ENCODE measurements around the gene HEG1.

HEG1 gene

GRCh38 chr3:125058959-125059358 lies 3.2 kb upstream of the HEG1 start:
- ChIA-PET CTCF (interaction anchor here (0.7 to 0.8 kb wide), 2 partner anchors 10 to 14 kb away, joined by 3 read pairs; no protein-coding TSS in a partner anchor), POLR2A (no interaction called here)
- peaks cover 0 to 4% (median 0%) of the 10 kb centered on the region in 5 experiments for H3K27me3 ChIP-seq (replicated peaks in 2 of 5; ENCODE audit: control insufficient read depth in 4 of 5, insufficient read depth in 5 of 5, low read length in 4 of 5)

GRCh38 chr3:125058529-125058928 lies 2.7 kb upstream of the HEG1 start:
- Histone ChIP-seq H3K27ac (ENCODE audit: insufficient read depth in 1 of 2, low read depth in 1 of 2, low read length in 2 of 2, poor library complexity in 1 of 2, severe bottlenecking in 2 of 2) (no peak overlapping the region), H3K4me1 (ENCODE audit: control extremely low read depth in 1 of 4, control insufficient read depth in 4 of 4, insufficient read depth in 4 of 4, low read length in 3 of 4) (peaks cover 0 to 22% (median 16%) of the 10 kb centered on the region in 4 experiments), H3K9me3 (ENCODE audit: control extremely low read depth in 1 of 5, control insufficient read depth in 4 of 5, insufficient read depth in 2 of 5, low read depth in 1 of 5, low read length in 4 of 5) (no peaks in the 10 kb centered on the region), H3K36me3 (ENCODE audit: control insufficient read depth in 4 of 4, insufficient read depth in 4 of 4, low read length in 3 of 4) (no peaks in the 10 kb centered on the region), H3K4me3 (ENCODE audit: control insufficient read depth in 1 of 7, extremely low read depth in 1 of 7, insufficient read depth in 4 of 7, low read depth in 2 of 7, low read length in 6 of 7) (no peak overlapping the region), H3K27me3 (replicated peaks in 2 of 5; ENCODE audit: control insufficient read depth in 4 of 5, insufficient read depth in 5 of 5, low read length in 4 of 5) (peaks cover 0 to 4% (median 0%) of the 10 kb centered on the region in 5 experiments)
- CTCF ChIA-PET, result interaction anchor here (0.7 to 0.8 kb wide), 2 partner anchors 11 to 14 kb away, joined by 3 read pairs; no protein-coding TSS in a partner anchor
- DNase-seq, result no peak
- 97% methylated on average over 3 of the region's 3 CpGs for WGBS (ENCODE audit: insufficient coverage)
- POLR2A ChIA-PET, result no interaction called here

More at GRCh38 chr3:125058959-125059358, 3.2 kb upstream of the HEG1 start:
- Histone ChIP-seq H3K4me3 (ENCODE audit: control insufficient read depth in 1 of 7, extremely low read depth in 1 of 7, insufficient read depth in 4 of 7, low read depth in 2 of 7, low read length in 6 of 7) (no peak overlapping the region), H3K27ac (ENCODE audit: insufficient read depth in 1 of 2, low read depth in 1 of 2, low read length in 2 of 2, poor library complexity in 1 of 2, severe bottlenecking in 2 of 2) (no peak overlapping the region), H3K36me3 (ENCODE audit: control insufficient read depth in 4 of 4, insufficient read depth in 4 of 4, low read length in 3 of 4) (no peaks in the 10 kb centered on the region), H3K4me1 (ENCODE audit: control extremely low read depth in 1 of 4, control insufficient read depth in 4 of 4, insufficient read depth in 4 of 4, low read length in 3 of 4) (peaks cover 0 to 19% (median 15%) of the 10 kb centered on the region in 4 experiments), H3K9me3 (ENCODE audit: control extremely low read depth in 1 of 5, control insufficient read depth in 4 of 5, insufficient read depth in 2 of 5, low read depth in 1 of 5, low read length in 4 of 5) (no peaks in the 10 kb centered on the region)
- DNase-seq, result no peak
- WGBS (ENCODE audit: insufficient coverage), result 93% methylated on average over 3 of the region's 3 CpGs

DNA sequence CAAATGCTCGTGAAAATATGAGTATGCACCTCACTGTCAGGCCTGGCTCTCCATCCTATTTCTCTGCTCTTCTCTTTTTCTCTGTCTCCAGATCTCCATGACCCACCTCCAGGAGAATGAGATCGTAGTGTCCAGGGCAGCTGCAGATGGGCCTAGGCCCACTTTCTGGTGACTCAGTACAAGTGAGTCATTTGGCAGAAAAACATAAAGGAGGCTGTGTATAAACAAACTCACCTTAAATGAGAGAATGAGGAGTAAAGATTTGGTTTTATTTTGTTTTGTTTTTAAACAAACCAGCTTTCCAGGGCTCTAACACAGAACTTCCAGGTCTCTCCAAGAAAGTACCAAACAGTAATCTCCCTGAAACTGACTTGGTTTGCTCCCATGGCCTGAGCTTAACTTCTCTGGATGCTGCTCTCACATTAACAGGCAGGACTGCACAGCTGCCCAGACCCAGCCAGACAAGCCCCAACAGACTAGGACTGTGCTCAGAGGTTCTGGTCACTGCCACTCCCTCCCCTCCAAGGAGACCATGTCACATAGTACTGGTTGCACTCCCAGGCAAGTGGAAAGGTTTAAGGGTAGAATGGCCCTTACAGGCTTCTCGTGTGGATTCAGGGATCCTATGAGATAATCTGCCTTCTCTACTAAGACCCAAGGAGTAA lies 1.5 kb upstream of the HEG1 start:
- DNase-seq, result no peak
- H3K4me1 ChIP-seq (ENCODE audit: control extremely low read depth in 1 of 4, control insufficient read depth in 4 of 4, insufficient read depth in 4 of 4, low read length in 3 of 4), result peaks cover 0 to 32% (median 24%) of the 10 kb centered on the region in 4 experiments
- ChIA-PET POLR2A (no interaction called here), CTCF (interaction anchor here (1.0 kb wide), 1 partner anchor 61 kb away, joined by 3 read pairs; no protein-coding TSS in a partner anchor)
- H3K36me3 ChIP-seq (ENCODE audit: control insufficient read depth in 4 of 4, insufficient read depth in 4 of 4, low read length in 3 of 4), result no peaks in the 10 kb centered on the region
- H3K27ac ChIP-seq (ENCODE audit: insufficient read depth in 1 of 2, low read depth in 1 of 2, low read length in 2 of 2, poor library complexity in 1 of 2, severe bottlenecking in 2 of 2), result no peak overlapping the region
- H3K4me3 ChIP-seq (ENCODE audit: control insufficient read depth in 1 of 7, extremely low read depth in 1 of 7, insufficient read depth in 4 of 7, low read depth in 2 of 7, low read length in 6 of 7), result no peak overlapping the region
- H3K27me3 ChIP-seq (replicated peaks in 2 of 5; ENCODE audit: control insufficient read depth in 4 of 5, insufficient read depth in 5 of 5, low read length in 4 of 5), result peaks cover 0 to 4% (median 0%) of the 10 kb centered on the region in 5 experiments
- 93% methylated on average over 1 of the region's 3 CpGs for WGBS (ENCODE audit: insufficient coverage)
- H3K9me3 ChIP-seq (ENCODE audit: control extremely low read depth in 1 of 5, control insufficient read depth in 4 of 5, insufficient read depth in 2 of 5, low read depth in 1 of 5, low read length in 4 of 5), result no peaks in the 10 kb centered on the region

GRCh38 chr3:125055331-125055912 lies 375 bp downstream of the HEG1 start:
- peak; percentile 36 to 65 (median 41) for DNase-seq
- Histone ChIP-seq H3K4me3 (ENCODE audit: control insufficient read depth in 1 of 7, extremely low read depth in 1 of 7, insufficient read depth in 4 of 7, low read depth in 2 of 7, low read length in 6 of 7) (peak overlapping the region; percentile 54 to 97 (median 87)), H3K36me3 (ENCODE audit: control insufficient read depth in 4 of 4, insufficient read depth in 4 of 4, low read length in 3 of 4) (no peaks in the 10 kb centered on the region), H3K27ac (ENCODE audit: insufficient read depth in 1 of 2, low read depth in 1 of 2, low read length in 2 of 2, poor library complexity in 1 of 2, severe bottlenecking in 2 of 2) (no peak overlapping the region), H3K4me1 (ENCODE audit: control extremely low read depth in 1 of 4, control insufficient read depth in 4 of 4, insufficient read depth in 4 of 4, low read length in 3 of 4) (peaks cover 2 to 45% (median 35%) of the 10 kb centered on the region in 4 experiments), H3K27me3 (replicated peaks in 2 of 5; ENCODE audit: control insufficient read depth in 4 of 5, insufficient read depth in 5 of 5, low read length in 4 of 5) (peaks cover 0 to 4% (median 0%) of the 10 kb centered on the region in 5 experiments), H3K9me3 (ENCODE audit: control extremely low read depth in 1 of 5, control insufficient read depth in 4 of 5, insufficient read depth in 2 of 5, low read depth in 1 of 5, low read length in 4 of 5) (no peaks in the 10 kb centered on the region)
- WGBS (ENCODE audit: insufficient coverage), result 0% methylated on average over 66 of the region's 78 CpGs
- POLR2A ChIA-PET, result no interaction called here
- CTCF ChIA-PET, result no interaction called here

DNA sequence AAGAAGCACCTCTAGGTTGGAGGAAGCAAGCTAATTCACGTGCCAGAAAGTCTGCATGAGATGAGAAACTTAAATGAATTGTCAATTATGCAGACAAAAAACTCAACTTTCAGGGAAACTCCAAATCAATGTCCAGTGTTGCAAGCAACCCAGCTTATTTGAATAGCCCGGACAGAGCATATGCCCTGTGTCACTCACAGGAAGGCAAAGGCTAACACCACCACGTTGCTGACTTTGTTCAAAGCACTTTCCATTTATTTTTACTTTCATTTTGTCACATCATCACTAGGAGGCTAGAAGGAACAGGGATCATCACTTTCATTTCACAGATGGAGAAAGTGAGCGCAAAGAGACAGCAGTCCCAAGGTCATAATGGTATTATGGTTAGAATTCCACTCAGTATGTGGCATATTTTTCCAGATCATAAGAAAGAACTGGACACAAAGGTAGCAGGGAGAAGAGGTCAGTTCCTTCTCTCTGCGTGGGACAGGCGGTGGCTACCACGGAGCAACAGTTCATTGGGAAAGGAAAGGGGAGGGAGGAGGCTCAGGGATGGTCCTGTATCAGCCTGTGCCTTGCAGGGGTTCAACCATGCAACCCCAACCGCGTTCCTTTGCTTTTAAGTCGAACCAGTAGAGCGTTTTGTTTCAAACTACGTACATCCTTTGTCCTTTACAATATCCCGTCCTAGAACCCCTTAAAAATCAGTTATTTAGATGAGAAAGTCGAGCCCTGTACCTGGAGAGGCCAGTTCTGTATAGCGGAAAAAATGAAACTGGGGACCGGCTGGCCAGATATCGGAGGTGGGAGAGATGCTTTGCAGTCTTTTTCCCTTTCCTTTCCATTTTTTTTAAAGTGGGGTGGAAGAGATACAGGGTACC lies 1.1 kb downstream of the HEG1 start:
- Histone ChIP-seq H3K9me3 (ENCODE audit: control extremely low read depth in 1 of 5, control insufficient read depth in 4 of 5, insufficient read depth in 2 of 5, low read depth in 1 of 5, low read length in 4 of 5) (no peaks in the 10 kb centered on the region), H3K4me1 (ENCODE audit: control extremely low read depth in 1 of 4, control insufficient read depth in 4 of 4, insufficient read depth in 4 of 4, low read length in 3 of 4) (peaks cover 2 to 45% (median 35%) of the 10 kb centered on the region in 4 experiments), H3K27me3 (replicated peaks in 2 of 5; ENCODE audit: control insufficient read depth in 4 of 5, insufficient read depth in 5 of 5, low read length in 4 of 5) (peaks cover 0 to 2% (median 0%) of the 10 kb centered on the region in 5 experiments), H3K4me3 (ENCODE audit: control insufficient read depth in 1 of 7, extremely low read depth in 1 of 7, insufficient read depth in 4 of 7, low read depth in 2 of 7, low read length in 6 of 7) (peak overlapping the region; percentile 54 to 97 (median 87)), H3K36me3 (ENCODE audit: control insufficient read depth in 4 of 4, insufficient read depth in 4 of 4, low read length in 3 of 4) (no peaks in the 10 kb centered on the region), H3K27ac (ENCODE audit: insufficient read depth in 1 of 2, low read depth in 1 of 2, low read length in 2 of 2, poor library complexity in 1 of 2, severe bottlenecking in 2 of 2) (no peak overlapping the region)
- POLR2A ChIA-PET, result no interaction called here
- peak; percentile 40 to 70 (median 61) for DNase-seq
- CTCF ChIA-PET, result interaction anchor here (1.3 kb wide), 1 partner anchor 9 kb away, joined by 4 read pairs; no protein-coding TSS in a partner anchor
- WGBS (ENCODE audit: insufficient coverage), result 1% methylated on average over 10 of the region's 17 CpGs

GRCh38 chr3:125054062-125054448 lies 1.7 kb downstream of the HEG1 start:
- H3K27ac ChIP-seq (ENCODE audit: insufficient read depth in 1 of 2, low read depth in 1 of 2, low read length in 2 of 2, poor library complexity in 1 of 2, severe bottlenecking in 2 of 2), result no peak overlapping the region
- peaks cover 2 to 45% (median 35%) of the 10 kb centered on the region in 4 experiments for H3K4me1 ChIP-seq (ENCODE audit: control extremely low read depth in 1 of 4, control insufficient read depth in 4 of 4, insufficient read depth in 4 of 4, low read length in 3 of 4)
- 90% methylated on average over 5 of the region's 7 CpGs for WGBS (ENCODE audit: insufficient coverage)
- no peaks in the 10 kb centered on the region for H3K9me3 ChIP-seq (ENCODE audit: control extremely low read depth in 1 of 5, control insufficient read depth in 4 of 5, insufficient read depth in 2 of 5, low read depth in 1 of 5, low read length in 4 of 5)
- ChIA-PET CTCF (interaction anchor here (1.3 kb wide), 1 partner anchor 9 kb away, joined by 4 read pairs; no protein-coding TSS in a partner anchor), POLR2A (no interaction called here)
- no peaks in the 10 kb centered on the region for H3K36me3 ChIP-seq (ENCODE audit: control insufficient read depth in 4 of 4, insufficient read depth in 4 of 4, low read length in 3 of 4)
- H3K4me3 ChIP-seq (ENCODE audit: control insufficient read depth in 1 of 7, extremely low read depth in 1 of 7, insufficient read depth in 4 of 7, low read depth in 2 of 7, low read length in 6 of 7), result peak overlapping the region in 6 of 7 experiments; percentile 67 to 97 (median 89)
- no peak for DNase-seq
- peaks cover 0 to 2% (median 0%) of the 10 kb centered on the region in 5 experiments for H3K27me3 ChIP-seq (replicated peaks in 2 of 5; ENCODE audit: control insufficient read depth in 4 of 5, insufficient read depth in 5 of 5, low read length in 4 of 5)

All from common myeloid progenitor, CD34-positive (primary cell).